HL-60 (cell line): ENCODE measurements around the gene PCDHB8.
"Not testable (repeated sequence)": the region's sequence is repeated elsewhere in the genome, so short reads cannot be mapped to it uniquely, and the experiment has no call there.

Experiments
- DNase-seq, 2 experiments: peaks; one replicate each; pipeline ENCODE4 v3.0.0-alpha.2; 2010 to 2020; ENCODE audit warnings: low read depth in 1 of 2, low spot score in 1 of 2
- H3K27ac ChIP-seq: fragments of 250-450 bp; sonication (Bioruptor Pico); replicated peaks from 2 replicates; pipeline ENCODE4 v1.5.1; 2020; ENCODE audit warnings: mild to moderate bottlenecking, moderate library complexity
- H3K27me3 ChIP-seq: fragments of 250-450 bp; sonication (Bioruptor Pico); 2 replicates; pipeline ENCODE4 v1.5.1; 2021; ENCODE audit warnings: mild to moderate bottlenecking, moderate library complexity; ENCODE audit not compliant: insufficient read depth, poor library complexity, severe bottlenecking
- H3K4me3 ChIP-seq: replicated peaks from 2 replicates; pipeline ENCODE4 v1.5.1; 2011; ENCODE audit warnings: mild to moderate bottlenecking, control low read depth, low read length; ENCODE audit not compliant: insufficient read depth
- GABPA ChIP-seq: IDR thresholded peaks from 2 replicates; pipeline ENCODE4 v1.6.1; 2012; ENCODE audit warnings: low read depth
- POLR2AphosphoS5 ChIP-seq: IDR thresholded peaks from 2 replicates; pipeline ENCODE4 v1.6.1; 2012; ENCODE audit warnings: low read depth
- SPI1 ChIP-seq: IDR thresholded peaks from 2 replicates; pipeline ENCODE4 v1.6.1; 2012; ENCODE audit warnings: low read depth, mild to moderate bottlenecking, borderline replicate concordance
- TF ChIP-seq, protein P1 (sequence below): IDR thresholded peaks from 2 replicates; pipeline ENCODE4 v1.6.1; 2012; ENCODE audit warnings: low read depth; ENCODE audit not compliant: insufficient replicate concordance
- TF ChIP-seq, protein P2 (sequence below): IDR thresholded peaks from one replicate; pipeline ENCODE4 v1.5.1; 2011; ENCODE audit warnings: low read length, control low read depth, inconsistent platforms; ENCODE audit not compliant: insufficient read depth

The PCDHB8 gene

DNA sequence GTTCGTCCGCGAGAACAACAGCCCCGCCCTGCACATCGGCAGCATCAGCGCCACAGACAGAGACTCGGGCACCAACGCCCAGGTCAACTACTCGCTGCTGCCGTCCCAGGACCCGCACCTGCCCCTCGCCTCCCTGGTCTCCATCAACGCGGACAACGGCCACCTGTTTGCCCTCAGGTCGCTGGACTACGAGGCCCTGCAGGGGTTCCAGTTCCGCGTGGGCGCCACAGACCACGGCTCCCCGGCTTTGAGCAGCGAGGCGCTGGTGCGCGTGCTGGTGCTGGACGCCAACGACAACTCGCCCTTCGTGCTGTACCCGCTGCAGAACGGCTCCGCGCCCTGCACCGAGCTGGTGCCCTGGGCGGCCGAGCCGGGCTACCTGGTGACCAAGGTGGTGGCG, 32.7 kb downstream of the PCDHB8 start:
- H3K4me3 ChIP-seq, H3K27ac ChIP-seq, H3K27me3 ChIP-seq, DNase-seq: not testable (repeated sequence)

DNA sequence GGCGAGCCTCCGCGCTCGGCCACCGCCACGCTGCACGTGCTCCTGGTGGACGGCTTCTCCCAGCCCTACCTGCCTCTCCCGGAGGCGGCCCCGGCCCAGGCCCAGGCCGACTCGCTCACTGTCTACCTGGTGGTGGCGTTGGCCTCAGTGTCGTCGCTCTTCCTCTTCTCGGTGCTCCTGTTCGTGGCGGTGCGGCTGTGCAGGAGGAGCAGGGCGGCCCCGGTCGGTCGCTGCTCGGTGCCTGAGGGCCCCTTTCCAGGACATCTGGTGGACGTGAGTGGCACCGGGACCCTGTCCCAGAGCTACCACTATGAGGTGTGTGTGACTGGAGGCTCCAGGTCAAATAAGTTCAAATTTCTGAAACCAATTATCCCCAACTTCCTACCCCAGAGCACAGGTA, 33.3 kb downstream of the PCDHB8 start:
- H3K27me3 ChIP-seq, H3K4me3 ChIP-seq, DNase-seq, H3K27ac ChIP-seq: not testable (repeated sequence)

DNA sequence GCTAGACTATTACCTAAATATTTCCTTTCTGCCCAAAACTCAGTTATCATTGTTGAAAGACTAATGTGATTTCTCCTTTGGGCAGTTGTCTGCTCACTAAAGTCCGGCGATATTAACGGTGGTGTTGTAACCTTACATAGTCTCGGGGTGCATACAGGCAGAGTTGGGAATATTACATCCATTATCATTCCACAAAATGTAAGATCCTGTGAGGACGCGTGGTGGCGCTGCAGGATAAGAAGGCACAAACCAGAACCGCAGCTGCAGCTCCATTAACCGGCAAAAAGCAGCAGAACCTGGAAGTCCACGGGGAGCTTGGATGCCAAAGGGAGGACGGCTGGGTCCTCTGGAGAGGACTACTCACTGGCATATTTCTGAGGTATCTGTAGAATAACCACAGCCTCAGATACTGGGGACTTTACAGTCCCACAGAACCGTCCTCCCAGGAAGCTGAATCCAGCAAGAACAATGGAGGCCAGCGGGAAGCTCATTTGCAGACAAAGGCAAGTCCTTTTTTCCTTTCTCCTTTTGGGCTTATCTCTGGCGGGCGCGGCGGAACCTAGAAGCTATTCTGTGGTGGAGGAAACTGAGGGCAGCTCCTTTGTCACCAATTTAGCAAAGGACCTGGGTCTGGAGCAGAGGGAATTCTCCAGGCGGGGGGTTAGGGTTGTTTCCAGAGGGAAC, 36.2 kb downstream of the PCDHB8 start, which contains the start of gene PCDHB13:
TSS of gene PCDHB13 (plus strand) at position 264 of the 684 bp plus-strand sequence. CDS start at position 469, 205 bp downstream.
- not testable (repeated sequence) for H3K4me3 ChIP-seq, H3K27me3 ChIP-seq, DNase-seq, H3K27ac ChIP-seq

DNA sequence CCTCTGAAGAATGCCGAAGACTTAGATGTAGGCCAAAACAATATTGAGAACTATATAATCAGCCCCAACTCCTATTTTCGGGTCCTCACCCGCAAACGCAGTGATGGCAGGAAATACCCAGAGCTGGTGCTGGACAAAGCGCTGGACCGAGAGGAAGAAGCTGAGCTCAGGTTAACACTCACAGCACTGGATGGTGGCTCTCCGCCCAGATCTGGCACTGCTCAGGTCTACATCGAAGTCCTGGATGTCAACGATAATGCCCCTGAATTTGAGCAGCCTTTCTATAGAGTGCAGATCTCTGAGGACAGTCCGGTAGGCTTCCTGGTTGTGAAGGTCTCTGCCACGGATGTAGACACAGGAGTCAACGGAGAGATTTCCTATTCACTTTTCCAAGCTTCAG, 37.0 kb downstream of the PCDHB8 start:
- not testable (repeated sequence) for DNase-seq, H3K4me3 ChIP-seq, H3K27ac ChIP-seq, H3K27me3 ChIP-seq

DNA sequence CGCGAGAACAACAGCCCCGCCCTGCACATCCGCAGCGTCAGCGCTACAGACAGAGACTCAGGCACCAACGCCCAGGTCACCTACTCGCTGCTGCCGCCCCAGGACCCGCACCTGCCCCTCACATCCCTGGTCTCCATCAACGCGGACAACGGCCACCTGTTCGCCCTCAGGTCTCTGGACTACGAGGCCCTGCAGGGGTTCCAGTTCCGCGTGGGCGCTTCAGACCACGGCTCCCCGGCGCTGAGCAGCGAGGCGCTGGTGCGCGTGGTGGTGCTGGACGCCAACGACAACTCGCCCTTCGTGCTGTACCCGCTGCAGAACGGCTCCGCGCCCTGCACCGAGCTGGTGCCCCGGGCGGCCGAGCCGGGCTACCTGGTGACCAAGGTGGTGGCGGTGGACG, 37.9 kb downstream of the PCDHB8 start:
- H3K27ac ChIP-seq, H3K27me3 ChIP-seq, H3K4me3 ChIP-seq, DNase-seq: not testable (repeated sequence)

DNA sequence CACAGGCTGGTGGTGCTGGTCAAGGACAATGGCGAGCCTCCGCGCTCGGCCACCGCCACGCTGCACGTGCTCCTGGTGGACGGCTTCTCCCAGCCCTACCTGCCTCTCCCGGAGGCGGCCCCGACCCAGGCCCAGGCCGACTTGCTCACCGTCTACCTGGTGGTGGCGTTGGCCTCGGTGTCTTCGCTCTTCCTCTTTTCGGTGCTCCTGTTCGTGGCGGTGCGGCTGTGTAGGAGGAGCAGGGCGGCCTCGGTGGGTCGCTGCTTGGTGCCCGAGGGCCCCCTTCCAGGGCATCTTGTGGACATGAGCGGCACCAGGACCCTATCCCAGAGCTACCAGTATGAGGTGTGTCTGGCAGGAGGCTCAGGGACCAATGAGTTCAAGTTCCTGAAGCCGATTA, 38.4 kb downstream of the PCDHB8 start:
- H3K27ac ChIP-seq, H3K4me3 ChIP-seq, H3K27me3 ChIP-seq, DNase-seq: not testable (repeated sequence)

DNA sequence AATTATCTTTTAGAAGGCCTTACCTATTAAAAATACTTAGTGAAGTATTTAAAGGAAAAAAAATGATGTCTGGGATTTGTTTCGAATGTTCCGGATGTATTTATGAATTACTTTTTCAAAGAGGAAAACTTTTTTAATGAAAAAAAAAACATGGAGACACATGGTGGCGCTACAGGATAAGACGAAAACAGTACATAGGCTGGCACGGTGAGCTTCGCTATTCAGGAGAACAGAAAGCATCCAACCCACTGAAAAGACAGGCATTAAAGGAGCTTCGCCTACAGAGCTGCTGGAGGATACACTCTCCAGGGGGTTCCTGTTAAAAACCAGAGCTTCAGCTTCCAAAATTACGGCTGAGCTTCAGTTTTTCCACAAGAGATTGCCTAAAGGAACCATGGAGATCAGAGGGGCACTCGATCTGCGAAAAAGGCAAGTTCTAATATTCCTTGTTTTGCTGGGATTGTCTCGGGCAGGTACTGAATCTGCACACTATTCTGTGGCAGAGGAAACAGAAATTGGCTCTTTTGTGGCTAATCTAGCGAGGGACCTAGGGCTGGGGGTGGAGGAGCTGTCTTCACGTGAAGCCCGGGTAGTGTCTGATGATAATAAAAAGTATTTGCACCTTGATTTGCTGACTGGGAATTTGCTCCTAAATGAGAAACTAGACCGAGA, 45.7 kb downstream of the PCDHB8 start, which contains the start of gene PCDHB14:
TSS of gene PCDHB14 (plus strand) at position 232 of the 672 bp plus-strand sequence. CDS start at position 395, 163 bp downstream.
- no peak for DNase-seq
- no peak within 1 kb of the TSS for H3K27ac ChIP-seq
- H3K27me3 ChIP-seq: peaks cover 2% of the 10 kb centered on the region
- TF ChIP-seq, protein P1, sequence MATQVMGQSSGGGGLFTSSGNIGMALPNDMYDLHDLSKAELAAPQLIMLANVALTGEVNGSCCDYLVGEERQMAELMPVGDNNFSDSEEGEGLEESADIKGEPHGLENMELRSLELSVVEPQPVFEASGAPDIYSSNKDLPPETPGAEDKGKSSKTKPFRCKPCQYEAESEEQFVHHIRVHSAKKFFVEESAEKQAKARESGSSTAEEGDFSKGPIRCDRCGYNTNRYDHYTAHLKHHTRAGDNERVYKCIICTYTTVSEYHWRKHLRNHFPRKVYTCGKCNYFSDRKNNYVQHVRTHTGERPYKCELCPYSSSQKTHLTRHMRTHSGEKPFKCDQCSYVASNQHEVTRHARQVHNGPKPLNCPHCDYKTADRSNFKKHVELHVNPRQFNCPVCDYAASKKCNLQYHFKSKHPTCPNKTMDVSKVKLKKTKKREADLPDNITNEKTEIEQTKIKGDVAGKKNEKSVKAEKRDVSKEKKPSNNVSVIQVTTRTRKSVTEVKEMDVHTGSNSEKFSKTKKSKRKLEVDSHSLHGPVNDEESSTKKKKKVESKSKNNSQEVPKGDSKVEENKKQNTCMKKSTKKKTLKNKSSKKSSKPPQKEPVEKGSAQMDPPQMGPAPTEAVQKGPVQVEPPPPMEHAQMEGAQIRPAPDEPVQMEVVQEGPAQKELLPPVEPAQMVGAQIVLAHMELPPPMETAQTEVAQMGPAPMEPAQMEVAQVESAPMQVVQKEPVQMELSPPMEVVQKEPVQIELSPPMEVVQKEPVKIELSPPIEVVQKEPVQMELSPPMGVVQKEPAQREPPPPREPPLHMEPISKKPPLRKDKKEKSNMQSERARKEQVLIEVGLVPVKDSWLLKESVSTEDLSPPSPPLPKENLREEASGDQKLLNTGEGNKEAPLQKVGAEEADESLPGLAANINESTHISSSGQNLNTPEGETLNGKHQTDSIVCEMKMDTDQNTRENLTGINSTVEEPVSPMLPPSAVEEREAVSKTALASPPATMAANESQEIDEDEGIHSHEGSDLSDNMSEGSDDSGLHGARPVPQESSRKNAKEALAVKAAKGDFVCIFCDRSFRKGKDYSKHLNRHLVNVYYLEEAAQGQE: no peak
- TF ChIP-seq POLR2AphosphoS5: no peak
- no peak for TF ChIP-seq SPI1
- TF ChIP-seq, protein P2, sequence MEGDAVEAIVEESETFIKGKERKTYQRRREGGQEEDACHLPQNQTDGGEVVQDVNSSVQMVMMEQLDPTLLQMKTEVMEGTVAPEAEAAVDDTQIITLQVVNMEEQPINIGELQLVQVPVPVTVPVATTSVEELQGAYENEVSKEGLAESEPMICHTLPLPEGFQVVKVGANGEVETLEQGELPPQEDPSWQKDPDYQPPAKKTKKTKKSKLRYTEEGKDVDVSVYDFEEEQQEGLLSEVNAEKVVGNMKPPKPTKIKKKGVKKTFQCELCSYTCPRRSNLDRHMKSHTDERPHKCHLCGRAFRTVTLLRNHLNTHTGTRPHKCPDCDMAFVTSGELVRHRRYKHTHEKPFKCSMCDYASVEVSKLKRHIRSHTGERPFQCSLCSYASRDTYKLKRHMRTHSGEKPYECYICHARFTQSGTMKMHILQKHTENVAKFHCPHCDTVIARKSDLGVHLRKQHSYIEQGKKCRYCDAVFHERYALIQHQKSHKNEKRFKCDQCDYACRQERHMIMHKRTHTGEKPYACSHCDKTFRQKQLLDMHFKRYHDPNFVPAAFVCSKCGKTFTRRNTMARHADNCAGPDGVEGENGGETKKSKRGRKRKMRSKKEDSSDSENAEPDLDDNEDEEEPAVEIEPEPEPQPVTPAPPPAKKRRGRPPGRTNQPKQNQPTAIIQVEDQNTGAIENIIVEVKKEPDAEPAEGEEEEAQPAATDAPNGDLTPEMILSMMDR: no peak
- no peak for TF ChIP-seq GABPA
- H3K4me3 ChIP-seq: no peak within 1 kb of the TSS

DNA sequence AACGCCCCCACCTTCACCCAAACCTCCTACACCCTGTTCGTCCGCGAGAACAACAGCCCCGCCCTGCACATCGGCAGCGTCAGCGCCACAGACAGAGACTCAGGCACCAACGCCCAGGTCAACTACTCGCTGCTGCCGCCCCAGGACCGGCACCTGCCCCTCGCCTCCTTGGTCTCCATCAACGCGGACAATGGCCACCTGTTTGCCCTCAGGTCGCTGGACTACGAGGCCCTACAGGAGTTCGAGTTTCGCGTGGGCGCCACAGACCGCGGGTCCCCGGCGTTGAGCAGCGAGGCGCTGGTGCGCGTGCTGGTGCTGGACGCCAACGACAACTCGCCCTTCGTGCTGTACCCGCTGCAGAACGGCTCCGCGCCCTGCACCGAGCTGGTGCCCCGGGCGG, 47.3 kb downstream of the PCDHB8 start:
- not testable (repeated sequence) for H3K27me3 ChIP-seq, DNase-seq, H3K27ac ChIP-seq, H3K4me3 ChIP-seq

DNA sequence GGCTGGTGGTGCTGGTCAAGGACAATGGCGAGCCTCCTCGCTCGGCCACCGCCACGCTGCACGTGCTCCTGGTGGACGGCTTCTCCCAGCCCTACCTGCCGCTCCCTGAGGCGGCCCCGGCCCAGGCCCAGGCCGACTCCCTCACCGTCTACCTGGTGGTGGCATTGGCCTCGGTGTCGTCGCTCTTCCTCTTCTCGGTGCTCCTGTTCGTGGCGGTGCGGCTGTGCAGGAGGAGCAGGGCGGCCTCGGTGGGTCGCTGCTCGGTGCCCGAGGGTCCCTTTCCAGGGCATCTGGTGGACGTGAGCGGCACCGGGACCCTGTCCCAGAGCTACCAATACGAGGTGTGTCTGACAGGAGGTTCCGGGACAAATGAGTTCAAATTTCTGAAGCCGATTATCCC, 47.8 kb downstream of the PCDHB8 start:
- not testable (repeated sequence) for DNase-seq, H3K27me3 ChIP-seq, H3K4me3 ChIP-seq, H3K27ac ChIP-seq
